IPS DF 19.7 (cell line): ENCODE measurements around the gene GGTLC2.
"Not testable (repeated sequence)": the region's sequence is repeated elsewhere in the genome, so short reads cannot be mapped to it uniquely, and the experiment has no call there.

Experiments
- DNase-seq: peaks from one replicate; pipeline ENCODE4 v3.0.0-alpha.2; 2013; ENCODE audit warnings: low read depth, low spot score

Gene GGTLC2

DNA sequence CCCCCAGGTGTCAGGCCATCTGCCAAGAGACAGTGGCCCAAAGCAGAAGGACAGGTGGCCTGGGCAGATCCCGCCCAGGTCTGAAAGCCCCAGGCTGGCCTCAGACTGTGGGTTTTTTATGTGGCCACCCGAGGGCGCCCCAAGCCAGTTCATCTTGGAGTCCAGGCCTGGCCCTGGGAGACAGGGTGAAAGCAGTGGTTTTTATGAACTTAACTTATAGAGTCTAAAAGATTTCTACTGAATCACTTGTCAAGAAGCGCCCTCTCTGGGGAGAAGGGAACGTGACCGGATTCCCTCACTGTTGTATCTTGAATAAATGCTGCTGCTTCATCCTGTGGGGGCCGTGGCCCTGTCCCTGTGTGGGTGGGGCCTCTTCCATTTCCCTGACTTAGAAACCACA is 8.2 kb upstream of the GGTLC2 start:
- DNase-seq = not testable (repeated sequence)

DNA sequence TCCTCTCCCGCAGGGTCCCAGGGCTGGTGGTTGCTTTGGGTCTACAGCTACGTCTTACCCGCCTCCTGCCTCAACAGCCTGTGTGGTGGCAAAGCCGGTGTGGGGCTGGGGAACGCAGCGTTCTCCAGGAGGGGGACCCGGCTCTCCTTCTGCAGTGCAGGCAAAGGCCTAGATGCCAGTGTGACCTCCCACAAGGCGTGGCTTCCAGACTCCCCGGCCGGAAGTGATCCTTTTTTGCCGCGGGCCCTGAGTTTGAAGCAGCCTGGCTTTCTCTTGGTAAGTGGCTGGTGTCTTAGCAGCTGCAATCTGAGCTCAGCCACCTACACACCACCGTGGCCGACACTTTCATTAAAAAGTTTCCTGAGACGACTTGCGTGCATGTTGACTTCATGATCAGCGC is 6.1 kb upstream of the GGTLC2 start:
- not testable (repeated sequence) for DNase-seq

DNA sequence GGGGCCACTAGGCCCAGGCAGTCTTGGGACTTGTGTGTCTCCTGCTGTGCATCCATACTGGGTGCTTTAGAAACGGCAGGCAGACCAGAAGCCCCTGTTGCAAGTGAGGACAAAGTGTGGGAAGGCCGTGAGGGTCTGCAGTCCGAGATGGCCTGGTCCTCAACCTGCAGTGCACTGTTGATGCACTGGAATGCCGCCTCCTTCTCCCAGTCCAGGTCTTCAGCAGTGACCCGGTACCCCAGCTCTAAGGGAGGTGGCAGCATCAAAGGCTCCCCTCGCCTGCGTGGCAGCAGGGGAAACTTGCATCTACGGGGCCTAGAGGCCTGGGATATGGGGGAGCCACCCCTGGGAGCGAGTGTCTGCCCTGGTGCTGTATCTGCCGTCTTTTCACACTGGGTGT is 2.2 kb upstream of the GGTLC2 start:
- DNase-seq = not testable (repeated sequence)

DNA sequence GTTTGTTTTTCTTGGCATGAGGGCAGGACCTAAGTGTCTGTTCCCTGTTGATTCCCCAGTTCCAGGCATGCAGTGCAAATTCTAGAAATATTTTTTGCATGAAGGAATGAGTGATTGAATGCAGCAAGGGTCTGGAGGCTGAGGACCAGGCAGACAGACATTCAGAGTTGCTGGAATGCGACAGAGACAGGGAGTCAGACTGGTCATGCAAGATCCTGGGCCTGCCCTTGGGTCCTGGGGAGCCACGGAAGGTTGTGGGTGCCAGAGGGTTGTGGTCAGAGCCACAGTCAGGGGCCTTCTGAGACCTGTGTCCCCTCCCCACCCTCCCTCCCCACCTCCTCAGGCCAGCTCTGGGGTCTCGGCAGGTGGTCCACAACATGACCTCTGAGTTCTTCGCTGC is 1.6 kb downstream of the GGTLC2 start:
- not testable (repeated sequence) for DNase-seq

DNA sequence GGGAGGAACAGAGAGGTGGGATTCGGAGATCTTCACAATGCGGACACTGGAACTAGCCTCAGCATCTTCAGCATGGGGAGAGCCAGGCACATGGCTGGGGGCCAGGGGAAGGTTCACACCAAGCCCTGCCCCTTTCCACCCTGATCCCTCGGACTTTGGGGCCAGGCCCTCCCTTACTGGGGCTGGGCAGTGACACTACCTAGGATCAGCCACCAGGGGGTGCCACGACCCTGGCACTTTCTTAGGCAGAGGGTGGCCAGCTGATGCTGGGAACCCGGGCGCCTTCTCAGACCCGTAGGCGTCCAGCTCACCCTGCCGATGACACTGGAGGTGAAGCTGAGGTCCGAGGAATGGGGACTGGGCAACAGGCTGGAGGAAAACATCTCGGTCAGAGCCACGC is 3.5 kb downstream of the GGTLC2 start:
- DNase-seq = not testable (repeated sequence)

DNA sequence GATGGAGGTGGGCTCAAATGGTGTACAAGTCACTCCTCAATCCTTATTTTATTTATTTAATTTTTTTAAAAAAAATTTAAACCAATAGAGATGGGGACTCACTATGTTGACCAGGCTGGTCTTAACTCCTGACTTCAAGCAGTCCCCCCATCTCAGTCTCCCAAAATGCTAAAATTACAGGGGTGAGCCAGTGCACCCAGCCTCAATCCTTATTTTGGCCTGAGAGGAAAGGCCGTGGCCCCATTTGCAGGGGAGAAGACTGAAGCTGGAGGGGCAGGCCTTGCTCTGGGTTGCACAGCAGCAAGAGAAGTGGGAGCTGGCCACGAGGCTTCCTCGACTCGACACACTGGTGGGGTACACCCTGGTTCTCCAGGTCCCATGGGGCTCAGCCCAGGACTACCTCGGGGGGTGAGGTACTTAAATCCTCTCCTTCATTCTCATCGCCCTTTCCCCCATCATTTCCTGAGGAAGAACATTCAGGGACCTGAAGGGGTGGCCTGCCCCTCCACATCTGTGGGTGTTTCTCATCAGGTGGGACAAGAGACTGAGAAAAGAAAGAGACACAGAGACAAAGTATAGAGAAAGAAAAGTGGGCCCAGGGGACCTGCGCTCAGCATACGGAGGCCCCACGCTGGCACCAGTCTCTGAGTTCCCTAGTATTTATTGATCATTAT is 4.6 kb downstream of the GGTLC2 start:
- not testable (repeated sequence) for DNase-seq

DNA sequence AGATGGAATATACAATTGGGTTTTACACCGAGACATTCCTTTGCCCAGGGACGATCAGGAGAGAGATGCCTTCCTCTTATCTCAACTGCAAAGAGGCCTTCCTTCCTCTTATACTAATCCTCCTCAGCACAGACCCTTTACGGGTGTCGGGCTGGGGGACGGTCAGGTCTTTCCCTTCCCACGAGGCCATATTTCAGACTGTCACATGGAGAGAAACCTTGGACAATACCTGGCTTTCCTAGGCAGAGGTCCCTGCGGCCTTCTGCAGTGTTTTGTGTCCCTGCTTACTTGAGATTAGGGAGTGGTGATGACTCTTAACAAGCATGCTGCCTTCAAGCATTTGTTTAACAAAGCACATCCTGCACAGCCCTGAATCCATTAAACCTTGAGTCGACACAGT is 5.3 kb downstream of the GGTLC2 start:
- not testable (repeated sequence) for DNase-seq

DNA sequence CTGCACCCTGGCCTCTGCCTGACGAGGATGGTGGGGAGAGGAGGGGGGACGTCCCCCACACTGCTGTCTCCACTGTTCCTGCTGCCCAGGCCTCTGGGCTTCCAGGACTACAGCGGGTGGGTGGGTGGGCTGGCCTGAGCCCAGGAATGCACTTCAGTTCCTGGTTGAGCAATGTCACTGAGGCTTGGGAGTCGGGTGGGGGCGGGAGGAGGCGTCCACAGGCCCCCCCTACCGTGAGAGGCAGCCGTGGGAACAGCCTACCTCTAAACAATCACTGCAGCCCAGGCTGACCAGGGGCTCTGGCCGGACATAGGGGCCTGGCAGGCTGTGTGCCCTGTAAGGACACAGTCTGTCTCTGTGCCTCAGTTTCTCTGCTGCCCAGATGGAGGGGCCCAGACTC is 6.0 kb downstream of the GGTLC2 start:
- not testable (repeated sequence) for DNase-seq

DNA sequence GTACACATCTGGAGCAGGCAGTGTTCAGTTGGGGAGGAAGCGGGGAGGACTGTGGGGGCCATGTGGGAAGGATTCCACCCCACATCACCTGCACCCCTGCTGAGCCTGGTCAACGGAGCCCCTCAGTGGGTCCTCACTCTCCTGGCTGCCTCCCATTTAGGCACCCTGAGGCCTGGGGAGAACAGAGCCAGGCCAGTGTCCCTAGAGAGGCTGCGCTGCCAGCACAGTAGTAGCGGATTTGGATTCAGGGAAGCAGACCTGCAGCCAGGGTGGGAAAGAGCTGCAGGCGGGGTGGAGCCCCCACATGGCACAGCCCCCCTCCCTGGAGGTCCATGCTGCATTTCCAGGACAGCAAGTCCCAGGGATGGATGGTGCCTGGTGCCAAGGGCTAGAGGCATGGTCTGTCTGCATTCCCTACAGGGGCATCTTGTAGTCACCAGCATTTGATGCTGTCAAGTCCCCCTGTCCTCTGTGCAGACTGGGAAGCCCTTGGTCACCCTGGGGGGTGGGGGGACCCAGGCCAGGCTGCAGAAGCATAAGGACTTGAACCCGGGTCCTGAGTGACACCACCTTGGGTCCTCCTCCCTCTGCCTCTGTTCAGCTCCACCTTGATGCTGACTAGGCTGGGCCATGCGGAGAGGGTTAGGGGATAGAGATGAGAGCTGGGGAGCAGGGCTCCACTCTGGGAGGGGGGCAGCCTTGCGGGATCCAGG is 6.5 kb downstream of the GGTLC2 start:
- DNase-seq = not testable (repeated sequence)

DNA sequence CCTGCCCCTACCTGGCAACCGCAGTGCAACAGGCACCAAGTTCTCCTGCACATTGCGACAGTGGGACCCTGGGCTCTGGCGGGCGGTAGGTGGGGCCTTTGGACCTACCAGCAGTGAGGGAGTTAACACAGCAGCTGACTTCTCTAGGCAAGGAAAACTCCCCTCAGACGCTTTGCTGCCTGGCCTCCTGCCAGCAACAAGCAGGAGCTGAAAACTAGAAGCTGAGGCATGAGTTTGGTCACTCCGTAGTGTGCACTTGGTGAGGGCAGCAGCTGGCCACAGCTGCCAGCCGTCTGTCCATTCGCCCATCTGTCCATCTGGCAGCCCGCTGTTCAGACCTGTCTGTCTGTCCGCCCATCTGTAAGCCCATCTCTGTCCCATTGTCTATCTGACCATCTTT is 7.2 kb downstream of the GGTLC2 start:
- not testable (repeated sequence) for DNase-seq

DNA sequence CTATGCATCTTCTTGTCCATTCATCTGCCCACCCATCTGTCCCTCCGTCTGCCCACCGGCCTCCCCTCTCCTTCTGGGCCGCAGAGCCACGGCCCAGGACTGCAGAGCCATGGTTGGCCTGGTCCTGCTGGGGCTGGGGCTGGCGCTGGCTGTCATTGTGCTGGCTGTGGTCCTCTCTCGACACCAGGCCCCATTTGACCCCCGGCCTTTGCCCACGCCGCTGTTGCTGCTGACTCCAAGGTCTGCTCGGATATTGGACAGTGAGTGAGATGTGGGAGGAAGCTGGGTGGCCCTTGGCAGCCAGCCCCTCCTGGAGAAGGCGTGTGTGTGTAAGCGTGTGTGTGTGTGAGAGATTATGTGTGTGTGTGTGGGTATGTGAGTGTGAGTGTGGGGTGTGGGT is 7.7 kb downstream of the GGTLC2 start:
- not testable (repeated sequence) for DNase-seq

DNA sequence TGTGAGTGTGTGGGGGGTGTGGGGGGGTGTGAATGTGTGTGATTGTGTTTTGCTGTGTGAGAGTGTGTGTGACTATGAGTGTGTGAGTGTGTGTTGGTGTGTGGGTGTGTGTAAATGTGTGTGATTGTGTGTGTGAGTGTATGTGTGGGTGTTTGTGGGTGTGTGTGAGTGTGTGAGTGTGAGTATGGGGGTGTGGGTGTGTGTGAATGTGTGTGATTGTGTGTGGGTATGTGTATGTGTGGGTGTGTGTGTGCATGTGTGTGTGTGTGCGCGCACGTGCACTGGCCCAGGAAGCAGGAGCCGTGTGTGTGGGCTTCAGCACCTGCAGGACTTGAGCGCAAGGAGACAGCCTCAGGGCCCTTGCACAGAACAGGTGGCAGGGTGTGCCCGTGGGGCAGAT is 8.2 kb downstream of the GGTLC2 start:
- DNase-seq = not testable (repeated sequence)

DNA sequence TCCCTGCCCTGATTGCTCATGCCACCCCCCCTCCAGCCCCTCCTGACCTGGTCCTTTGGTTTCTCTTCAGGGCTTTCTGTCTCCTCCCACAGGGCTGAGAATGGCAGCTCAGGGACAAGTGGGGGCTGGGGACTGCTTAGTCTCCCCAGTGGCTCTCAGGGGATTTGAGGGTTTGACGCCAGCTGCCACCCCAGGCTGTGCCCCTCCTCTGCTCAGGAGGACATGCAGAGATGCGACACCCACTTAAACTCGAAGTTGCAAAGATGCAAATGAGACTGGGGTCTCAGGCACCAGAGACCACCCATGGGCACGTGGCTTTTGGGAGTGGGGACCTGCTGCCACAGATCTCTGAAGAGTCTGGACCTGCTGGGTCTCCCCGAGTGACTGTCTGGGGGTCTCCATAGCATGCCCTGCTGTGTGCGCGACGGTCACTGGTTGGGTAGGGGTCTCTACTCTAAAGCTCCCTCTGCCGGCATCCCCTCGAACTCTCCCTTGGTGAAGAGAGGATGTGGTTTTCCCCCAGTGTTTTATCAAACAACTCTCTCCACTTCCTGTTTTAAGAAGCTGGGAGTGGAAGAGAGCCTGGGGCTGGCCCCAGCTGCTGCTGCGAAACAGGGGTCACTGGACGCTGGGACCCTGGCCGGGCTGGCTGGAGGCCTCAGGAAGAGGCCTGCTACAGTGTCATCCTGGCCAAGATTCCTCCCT is 9.4 kb downstream of the GGTLC2 start:
- DNase-seq = not testable (repeated sequence)

DNA sequence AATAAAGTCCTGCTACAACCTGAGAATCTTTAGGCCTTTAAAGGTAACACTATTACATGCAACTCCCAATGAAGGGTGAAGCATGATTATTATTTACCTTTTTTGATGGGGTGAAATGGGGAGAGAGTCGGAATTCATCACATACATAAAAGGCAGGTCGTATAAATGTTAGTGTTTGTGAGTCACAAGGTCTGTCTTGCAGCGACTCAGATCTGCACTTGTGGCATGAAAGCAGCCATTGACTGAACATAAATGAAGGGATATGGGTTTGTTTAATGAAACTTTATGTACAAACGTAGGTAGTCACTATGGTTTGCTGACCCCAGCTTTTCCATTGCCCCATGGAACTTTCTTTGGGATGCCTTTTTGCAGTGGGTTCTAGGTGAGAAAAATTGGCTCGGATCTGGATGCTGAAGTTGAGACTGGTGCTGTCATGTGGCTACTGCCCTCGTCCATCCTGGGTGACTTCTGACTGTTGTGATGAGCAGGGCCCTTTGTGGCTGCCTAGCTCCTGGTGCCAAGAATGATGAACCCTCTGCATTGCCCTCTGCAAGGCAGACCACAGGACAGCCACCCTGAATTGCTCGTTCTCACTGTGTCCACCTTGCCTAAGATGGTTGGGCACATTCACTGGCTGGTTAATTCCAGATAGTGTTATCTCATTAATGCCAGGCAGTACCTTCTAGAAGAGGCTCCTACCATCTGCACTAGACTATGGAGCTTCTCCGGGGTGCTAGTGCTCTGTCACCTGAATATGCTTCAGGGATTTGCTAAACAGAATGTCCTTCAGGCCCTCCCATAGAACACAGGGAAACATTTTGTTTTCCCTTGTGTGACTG is 11.3 kb downstream of the GGTLC2 start:
- DNase-seq = no peak

DNA sequence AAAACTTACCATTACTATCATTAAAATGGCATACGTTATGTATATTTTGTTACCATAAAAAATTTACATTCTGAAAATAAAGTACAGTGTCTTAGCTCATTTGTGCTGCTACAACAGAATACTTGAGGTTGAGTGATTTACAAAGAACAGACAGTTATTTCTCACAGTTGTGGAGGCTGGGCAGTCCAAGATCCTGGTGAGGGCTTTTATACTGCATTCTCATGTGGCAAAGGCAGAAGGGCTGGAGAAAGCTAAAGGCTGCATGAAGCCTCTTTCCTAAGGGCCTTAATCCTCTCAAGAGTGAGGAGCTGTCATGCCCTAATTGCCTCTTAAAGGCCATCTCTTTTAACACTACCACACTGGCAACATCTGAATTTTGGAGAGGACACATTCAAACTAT is 13.3 kb downstream of the GGTLC2 start:
- no peak for DNase-seq

DNA sequence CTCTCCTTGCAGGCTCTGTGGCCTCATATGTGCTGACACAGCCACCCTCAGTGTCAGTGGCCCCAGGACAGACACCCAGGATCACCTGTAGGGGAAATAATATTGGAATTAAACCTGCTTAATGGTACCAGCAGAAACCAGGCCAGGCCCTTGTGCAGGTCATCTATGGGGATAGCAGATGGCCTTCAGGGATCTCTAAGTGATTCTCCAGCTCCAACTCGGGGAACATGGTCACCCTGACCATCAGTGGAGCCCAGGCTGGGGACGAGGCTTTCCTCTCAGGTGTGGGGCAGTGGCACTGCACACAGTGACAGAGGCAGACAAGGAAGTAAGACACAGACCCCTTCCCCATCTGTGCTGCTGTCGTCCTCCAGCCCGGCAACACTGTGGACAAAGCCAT is 16.9 kb downstream of the GGTLC2 start:
- no peak for DNase-seq

DNA sequence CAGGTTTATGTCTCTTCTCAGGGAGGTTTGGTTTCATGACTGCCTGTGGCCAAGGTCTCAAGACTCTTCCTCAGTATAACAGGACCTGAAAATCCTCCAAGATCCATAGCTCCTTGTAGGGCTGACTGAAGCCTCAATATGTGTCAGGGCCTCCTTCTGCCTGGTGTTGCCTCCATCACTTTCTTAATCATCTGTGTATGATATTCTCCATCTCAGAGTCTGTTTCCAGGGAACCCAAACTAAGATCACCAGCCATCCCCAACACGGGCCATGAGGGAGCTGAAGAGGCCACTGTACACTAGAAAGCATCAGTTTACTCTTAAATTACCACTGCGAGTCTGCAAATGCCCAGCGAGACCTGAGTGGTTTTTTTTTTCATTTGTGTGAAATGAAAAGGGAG is 17.7 kb downstream of the GGTLC2 start:
- no peak for DNase-seq

DNA sequence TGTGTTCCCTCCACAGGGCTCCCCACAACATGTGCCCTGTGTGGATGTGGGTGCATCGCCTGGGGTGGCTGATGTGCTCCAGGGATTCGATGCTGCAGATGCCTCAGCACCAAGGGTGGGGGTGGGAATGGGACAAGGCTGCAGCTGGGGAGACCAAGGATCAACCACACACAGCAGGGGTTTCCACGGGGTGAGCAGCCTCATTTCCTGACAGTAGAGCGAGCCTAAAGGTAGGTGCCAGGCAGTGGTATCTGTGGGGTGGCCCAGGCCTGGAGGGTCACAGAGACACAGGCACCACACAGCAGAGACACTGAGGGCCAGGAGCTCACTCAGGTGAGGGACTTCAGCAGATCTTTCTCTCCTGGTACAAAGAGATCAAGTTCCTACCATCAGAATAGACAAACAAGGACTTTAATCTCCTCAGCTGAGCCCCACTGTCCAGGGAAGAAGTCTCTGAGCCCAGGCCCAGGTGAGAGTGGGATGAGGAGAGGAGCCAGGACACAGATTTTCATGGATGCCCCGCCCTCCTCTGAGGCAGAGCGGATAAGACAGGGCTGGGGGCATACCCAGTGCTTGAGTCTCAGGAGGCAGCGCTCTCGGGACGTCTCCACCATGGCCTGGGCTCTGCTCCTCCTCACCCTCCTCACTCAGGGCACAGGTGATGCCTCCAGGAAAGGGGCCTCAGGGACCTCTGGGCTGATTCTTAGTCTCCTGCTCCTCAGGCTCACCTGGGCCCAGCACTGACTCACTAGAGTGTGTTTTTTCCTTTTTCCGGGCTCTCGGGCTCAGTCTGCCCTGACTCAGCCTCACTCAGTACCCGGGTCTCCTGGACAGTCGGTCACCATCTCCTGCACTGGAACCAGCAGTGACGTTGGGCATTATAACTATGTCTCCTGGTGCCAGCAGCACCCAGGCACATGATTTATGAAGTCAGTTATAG is 19.7 kb downstream of the GGTLC2 start:
- DNase-seq = no peak

DNA sequence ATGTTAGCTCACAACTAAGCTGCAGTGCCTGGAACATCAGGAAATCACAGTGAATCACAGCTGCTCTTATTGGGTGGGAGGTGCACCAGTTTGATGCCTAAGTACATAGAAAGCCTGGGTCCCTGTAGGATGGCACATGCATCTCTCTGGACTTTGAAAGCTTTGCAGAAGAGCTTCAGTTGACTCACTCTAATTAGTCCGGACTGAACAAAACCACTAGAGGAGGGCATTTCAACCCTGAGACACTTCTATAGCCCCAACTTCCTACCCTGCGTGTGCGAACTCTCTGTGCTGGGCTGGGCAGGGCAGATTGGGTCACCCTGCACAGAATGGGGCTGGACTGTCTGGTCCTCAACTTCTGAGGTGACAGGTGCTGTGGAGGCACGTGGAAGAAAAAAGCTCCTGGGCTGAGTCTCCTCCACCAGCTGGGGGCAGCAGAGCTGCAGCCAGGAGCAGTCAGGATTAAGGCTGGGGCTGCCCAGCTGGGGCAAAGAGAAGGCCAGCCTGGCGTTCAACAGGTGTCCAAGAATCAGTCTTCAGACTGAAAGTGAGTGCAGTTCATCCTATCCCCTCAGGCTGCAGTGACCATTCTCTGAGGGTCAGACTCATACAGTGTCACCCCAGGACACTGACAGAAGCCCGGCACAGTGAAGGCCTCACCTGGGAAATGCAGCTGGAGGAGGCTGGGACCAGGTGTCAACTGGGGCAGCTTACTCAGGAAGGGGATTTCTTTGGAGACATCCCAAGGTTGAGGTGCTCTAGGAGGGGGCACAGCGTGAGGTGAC is 22.1 kb downstream of the GGTLC2 start:
- no peak for DNase-seq
